Tibial nerve (tissue), 4 donors: ENCODE measurements around the gene ST13.
"Not testable (repeated sequence)": the region's sequence is repeated elsewhere in the genome, so short reads cannot be mapped to it uniquely, and the experiment has no call there.

Source experiments
- CTCF ChIP-seq, 5 experiments: fragments of 200-600 bp in 3 of 5; fragments of 450-650 bp in 2 of 5; sonication (generic) in 3 of 5; IDR thresholded peaks; one replicate each; pipeline ENCODE4 v1.5.1; 2016 to 2019; ENCODE audit warnings: antibody characterized with exemption in 5 of 5, mild to moderate bottlenecking in 3 of 5, moderate library complexity in 2 of 5
- EP300 ChIP-seq, 2 donors: sonication (generic); formaldehyde crosslinking; IDR thresholded peaks; one replicate each; pipeline ENCODE4 v1.6.1; 2017; ENCODE audit warnings: antibody characterized with exemption in 2 of 2, mild to moderate bottlenecking in 1 of 2
- POLR2A ChIP-seq, 2 donors: fragments of 450-650 bp; IDR thresholded peaks; one replicate each; pipeline ENCODE4 v1.6.1; 2017; ENCODE audit warnings: antibody characterized with exemption in 2 of 2, mild to moderate bottlenecking in 2 of 2, moderate library complexity in 2 of 2

GRCh38 chr22:40868379-40868778 is 11.9 kb upstream of the ST13 start:
- TF ChIP-seq EP300, CTCF, POLR2A (IDR thresholded peaks at IDR 0.05): not testable (repeated sequence)
